HepG2 (cell line): ENCODE measurements around the gene TMEM134. TPM values are rescaled to one million over a fixed set of nuclear protein-coding genes. Genes with fewer than 3 reads are reported as not detected.
A peak's percentile ranks its signal among the peaks of the same experiment; 100 is the strongest.

Source experiments
- ARID2 ChIP-seq: sonication (generic); formaldehyde crosslinking; IDR thresholded peaks from 2 replicates; pipeline ENCODE4 v1.8.1; 2022; ENCODE audit warnings: mild to moderate bottlenecking, missing genetic modification reagents, borderline replicate concordance
- ARNTL ChIP-seq: sonication (generic); formaldehyde crosslinking; IDR thresholded peaks from 2 replicates; pipeline ENCODE4 v1.4.0; 2020; ENCODE audit warnings: mild to moderate bottlenecking, missing genetic modification reagents
- CERS6 ChIP-seq: sonication (generic); formaldehyde crosslinking; IDR thresholded peaks from 2 replicates; pipeline ENCODE4 v1.5.0; 2020; ENCODE audit warnings: missing genetic modification reagents
- DMTF1 ChIP-seq: sonication (generic); formaldehyde crosslinking; IDR thresholded peaks from 2 replicates; pipeline ENCODE4 v1.4.0; 2020; ENCODE audit warnings: mild to moderate bottlenecking, missing genetic modification reagents
- GATA4 ChIP-seq: sonication (generic); IDR thresholded peaks from 2 replicates; pipeline ENCODE4 v1.6.1; 2016; ENCODE audit warnings: antibody characterized with exemption, low read depth, borderline replicate concordance
- GFI1 ChIP-seq: sonication (generic); formaldehyde crosslinking; IDR thresholded peaks from 2 replicates; pipeline ENCODE4 v1.5.0; 2020; ENCODE audit warnings: missing genetic modification reagents, mild to moderate bottlenecking, borderline replicate concordance
- KMT2A ChIP-seq: sonication (generic); formaldehyde crosslinking; IDR thresholded peaks from 2 replicates; pipeline ENCODE4 v1.4.0; 2020; ENCODE audit warnings: missing genetic modification reagents
- MED8 ChIP-seq: sonication (generic); formaldehyde crosslinking; IDR thresholded peaks from 2 replicates; pipeline ENCODE4 v1.8.1; 2023; ENCODE audit warnings: mild to moderate bottlenecking, missing genetic modification reagents; ENCODE audit not compliant: insufficient replicate concordance
- SALL2 ChIP-seq: sonication (generic); formaldehyde crosslinking; IDR thresholded peaks from 2 replicates; pipeline ENCODE4 v1.8.1; 2023; ENCODE audit warnings: mild to moderate bottlenecking, missing genetic modification reagents, inconsistent platforms
- SRY ChIP-seq: sonication (generic); formaldehyde crosslinking; IDR thresholded peaks from 2 replicates; pipeline ENCODE4 v1.8.0; 2022; ENCODE audit warnings: mild to moderate bottlenecking, missing genetic modification reagents
- TFDP1 ChIP-seq: IDR thresholded peaks from 2 replicates; pipeline ENCODE4 v1.6.1; 2016; ENCODE audit warnings: missing compliant biosample characterization, missing genetic modification reagents, borderline replicate concordance
- YY1 ChIP-seq: IDR thresholded peaks from 2 replicates; pipeline ENCODE4 v1.6.1; 2011; ENCODE audit warnings: low read length, low read depth, moderate library complexity, mild to moderate bottlenecking; ENCODE audit not compliant: insufficient read depth, insufficient replicate concordance
- ZHX2 ChIP-seq, 2 experiments: sonication (generic) in 1 of 2; formaldehyde crosslinking in 1 of 2; IDR thresholded peaks; 2 replicates each; pipeline versions ENCODE4 v1.6.1 to v1.9.0; 2014 to 2022; ENCODE audit warnings: antibody characterized with exemption in 1 of 2, borderline replicate concordance in 1 of 2, inconsistent platforms in 1 of 2, low read depth in 1 of 2, missing genetic modification reagents in 1 of 2
- ZMYM2 ChIP-seq: sonication (generic); formaldehyde crosslinking; IDR thresholded peaks from 2 replicates; pipeline ENCODE4 v1.8.0; 2022; ENCODE audit warnings: mild to moderate bottlenecking, missing genetic modification reagents
- ZNF160 ChIP-seq: sonication (generic); formaldehyde crosslinking; IDR thresholded peaks from 2 replicates; pipeline ENCODE4 v1.8.0; 2022; ENCODE audit warnings: mild to moderate bottlenecking, inconsistent platforms, missing genetic modification reagents
- ZNF446 ChIP-seq: sonication (generic); formaldehyde crosslinking; IDR thresholded peaks from 2 replicates; pipeline ENCODE4 v1.5.0; 2020; ENCODE audit warnings: mild to moderate bottlenecking, missing genetic modification reagents
- ZSCAN9 ChIP-seq: IDR thresholded peaks from 2 replicates; pipeline ENCODE4 v1.6.1; 2016; ENCODE audit warnings: borderline replicate concordance
- polyA plus RNA-seq, 8 experiments: library from polyadenylated mRNA; depleted of rRNA in 3 of 8; stranded (reverse) in 7 of 8; unstranded in 1 of 8; fragments of >200 nt; fragmentation: Illumina TruSeq in 4 of 8; extraction: Trizol in 4 of 8; gene quantifications; 2 replicates each; pipeline versions ENCODE4 v1.2.1 to v1.2.3, GENCODE V29; 2011 to 2016; ENCODE audit warnings: low read depth in 4 of 8, missing spikeins in 1 of 8, mixed read lengths in 1 of 8; ENCODE audit not compliant: insufficient read depth in 1 of 8
- total RNA-seq, 5 experiments: library from RNA; depleted of rRNA; stranded (reverse); fragments of >200 nt; fragmentation: Illumina TruSeq; extraction: Trizol; gene quantifications; 2 replicates each; pipeline ENCODE4 v1.2.3, GENCODE V29; 2016; ENCODE audit warnings: low read depth in 1 of 5

Gene TMEM134
- total and polyA plus RNA-seq, 2 of the 13 experiments (the other 11 are each of a cell fraction or from before 2014, with no cell fraction given) = 6.9 to 26.9 TPM

GRCh38 chr11:67420646-67421429 lies 48.2 kb downstream of the TMEM134 start (continued):
- TF ChIP-seq DMTF1 (CRISPR knock-in tag) = no peak
- no peak for TF ChIP-seq ARID2
- peak; percentile 11 for TF ChIP-seq YY1
- TF ChIP-seq CERS6 (CRISPR knock-in tag) = no peak
- 0 out of 2 replicates have a peak, but pooled peaks have one; percentile 21 for TF ChIP-seq ZNF160 (CRISPR knock-in tag)
- no peak; the same call in 1 of the 2 replicates for TF ChIP-seq ZHX2 (IDR thresholded peaks at IDR 0.05; ENCODE audit: low read depth)
- TF ChIP-seq ZHX2 (CRISPR knock-in tag; IDR thresholded peaks at IDR 0.05; ENCODE audit: borderline replicate concordance) = peak; percentile 70; the same call in 1 of the 2 replicates
- no peak for TF ChIP-seq GFI1
- TF ChIP-seq ARNTL = no peak
- peak; percentile 77; the same call in 1 of the 2 replicates for TF ChIP-seq ZNF446
- no peak for TF ChIP-seq ZSCAN9 (CRISPR knock-in tag)
- no peak for TF ChIP-seq KMT2A (CRISPR knock-in tag)
- no peak for TF ChIP-seq MED8
- TF ChIP-seq TFDP1 (CRISPR knock-in tag) = peak; percentile 64; the same call in 1 of the 2 replicates
- TF ChIP-seq SRY (CRISPR knock-in tag) = peak; percentile 40; the same call in 1 of the 2 replicates
- no peak for TF ChIP-seq ZMYM2 (CRISPR knock-in tag)
- peak; percentile 81 for TF ChIP-seq SALL2 (CRISPR knock-in tag)
- TF ChIP-seq GATA4 = no peak
